ENCODE measurements around the gene MTA3.

DNA sequence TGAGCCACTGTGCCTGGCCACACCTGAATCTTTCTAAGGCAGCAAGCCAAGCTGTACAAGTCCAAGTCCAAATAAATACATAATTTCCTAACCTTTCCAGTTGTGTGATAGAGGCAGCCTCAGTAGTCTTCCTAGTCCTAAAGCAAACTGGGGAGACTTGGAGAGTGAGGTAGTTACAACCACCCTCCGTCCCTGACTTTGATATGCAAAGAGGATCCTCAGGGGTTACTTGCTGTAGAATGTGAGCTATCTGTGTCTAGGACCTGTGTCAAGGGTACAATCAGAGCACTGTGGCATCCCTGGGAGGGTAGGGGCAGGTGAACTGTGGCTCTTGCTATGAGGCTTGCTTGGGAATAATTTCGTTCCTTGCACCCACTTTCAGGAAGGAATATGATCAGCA lies 46.4 kb upstream of the MTA3 start:
- TF ChIP-seq CTCF (IDR thresholded peaks at IDR 0.05) (no peak), POLR2A (IDR thresholded peaks at IDR 0.05) (no peak), POLR2AphosphoS5 (IDR thresholded peaks at IDR 0.05) (no peak)

All from transverse colon (tissue), 4 donors.